ENCODE results near the gene OASL. TPM values are rescaled to one million over a fixed set of nuclear protein-coding genes. Genes with fewer than 3 reads are reported as not detected.

The OASL gene
- total RNA-seq, 1 donor from 2014 or later: not detected

DNA sequence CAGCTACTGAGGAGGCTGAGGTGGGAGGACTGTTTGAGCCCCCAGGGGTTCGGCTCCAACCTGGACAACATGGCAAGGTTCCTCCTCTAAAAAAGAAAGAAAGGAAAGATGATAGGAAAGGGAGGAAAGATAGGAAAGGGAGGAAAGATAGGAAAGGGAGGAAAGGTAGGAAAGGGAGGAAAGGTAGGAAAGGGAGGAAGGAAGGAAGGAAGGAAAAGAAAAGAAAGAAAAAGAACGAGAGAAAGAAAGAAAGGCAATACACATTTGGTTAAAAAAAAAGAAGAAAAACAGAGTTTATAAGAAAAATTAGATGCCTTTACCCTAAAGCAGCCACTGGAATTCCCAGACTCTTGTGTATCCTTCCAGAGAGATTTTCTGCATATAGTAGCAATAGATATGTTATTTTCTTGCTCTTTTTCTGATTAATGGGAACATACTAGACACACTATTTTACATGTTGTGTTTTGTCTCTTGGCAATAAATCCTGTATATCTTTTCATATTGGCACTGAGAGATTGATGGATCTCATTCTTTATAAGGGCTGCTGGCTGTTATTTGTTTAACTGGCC, 48.5 kb downstream of the OASL start:
- H3K4me3 Mint-ChIP-seq (ENCODE audit: unreplicated experiment): no peak overlapping the region
- peaks cover 6% of the 10 kb centered on the region for H3K27me3 Mint-ChIP-seq (ENCODE audit: unreplicated experiment)
- no peaks in the 10 kb centered on the region for H3K9me3 Mint-ChIP-seq (ENCODE audit: unreplicated experiment)
- no peak overlapping the region for H3K27ac Mint-ChIP-seq (ENCODE audit: unreplicated experiment)
- H3K4me1 Mint-ChIP-seq (ENCODE audit: unreplicated experiment): no peaks in the 10 kb centered on the region
- DNase-seq (ENCODE audit: low spot score): no peak
- TF ChIP-seq, protein P1, sequence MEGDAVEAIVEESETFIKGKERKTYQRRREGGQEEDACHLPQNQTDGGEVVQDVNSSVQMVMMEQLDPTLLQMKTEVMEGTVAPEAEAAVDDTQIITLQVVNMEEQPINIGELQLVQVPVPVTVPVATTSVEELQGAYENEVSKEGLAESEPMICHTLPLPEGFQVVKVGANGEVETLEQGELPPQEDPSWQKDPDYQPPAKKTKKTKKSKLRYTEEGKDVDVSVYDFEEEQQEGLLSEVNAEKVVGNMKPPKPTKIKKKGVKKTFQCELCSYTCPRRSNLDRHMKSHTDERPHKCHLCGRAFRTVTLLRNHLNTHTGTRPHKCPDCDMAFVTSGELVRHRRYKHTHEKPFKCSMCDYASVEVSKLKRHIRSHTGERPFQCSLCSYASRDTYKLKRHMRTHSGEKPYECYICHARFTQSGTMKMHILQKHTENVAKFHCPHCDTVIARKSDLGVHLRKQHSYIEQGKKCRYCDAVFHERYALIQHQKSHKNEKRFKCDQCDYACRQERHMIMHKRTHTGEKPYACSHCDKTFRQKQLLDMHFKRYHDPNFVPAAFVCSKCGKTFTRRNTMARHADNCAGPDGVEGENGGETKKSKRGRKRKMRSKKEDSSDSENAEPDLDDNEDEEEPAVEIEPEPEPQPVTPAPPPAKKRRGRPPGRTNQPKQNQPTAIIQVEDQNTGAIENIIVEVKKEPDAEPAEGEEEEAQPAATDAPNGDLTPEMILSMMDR (IDR thresholded peaks at IDR 0.05; ENCODE audit: unreplicated experiment): no peak
- no peaks in the 10 kb centered on the region for H3K36me3 Mint-ChIP-seq (ENCODE audit: low read depth, unreplicated experiment)

DNA sequence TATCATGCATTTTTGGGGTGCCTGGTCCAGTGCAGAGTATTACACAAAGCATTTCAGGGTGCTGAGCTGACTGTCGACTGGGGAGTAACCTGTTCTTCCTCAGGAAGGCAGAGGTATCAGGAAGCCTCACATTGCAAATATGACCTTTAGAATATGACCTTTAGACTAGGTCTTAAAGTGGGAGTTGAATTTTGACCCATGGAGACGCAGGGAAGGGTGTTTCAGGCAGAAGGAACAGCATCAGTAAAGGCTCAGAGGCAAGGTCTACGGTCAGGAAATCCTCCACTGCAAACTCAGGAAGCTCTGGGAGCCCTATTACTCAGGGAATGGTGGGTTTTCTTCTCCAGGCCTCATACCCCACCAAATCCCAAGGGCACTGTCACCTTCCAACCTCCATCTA, 49.4 kb downstream of the OASL start:
- Mint-ChIP-seq H3K27ac (ENCODE audit: unreplicated experiment) (no peak overlapping the region), H3K9me3 (ENCODE audit: unreplicated experiment) (no peaks in the 10 kb centered on the region), H3K36me3 (ENCODE audit: low read depth, unreplicated experiment) (no peaks in the 10 kb centered on the region), H3K27me3 (ENCODE audit: unreplicated experiment) (peaks cover 5% of the 10 kb centered on the region), H3K4me1 (ENCODE audit: unreplicated experiment) (no peaks in the 10 kb centered on the region), H3K4me3 (ENCODE audit: unreplicated experiment) (no peak overlapping the region)
- DNase-seq (ENCODE audit: low spot score): no peak
- TF ChIP-seq, protein P1 (IDR thresholded peaks at IDR 0.05; ENCODE audit: unreplicated experiment): no peak

DNA sequence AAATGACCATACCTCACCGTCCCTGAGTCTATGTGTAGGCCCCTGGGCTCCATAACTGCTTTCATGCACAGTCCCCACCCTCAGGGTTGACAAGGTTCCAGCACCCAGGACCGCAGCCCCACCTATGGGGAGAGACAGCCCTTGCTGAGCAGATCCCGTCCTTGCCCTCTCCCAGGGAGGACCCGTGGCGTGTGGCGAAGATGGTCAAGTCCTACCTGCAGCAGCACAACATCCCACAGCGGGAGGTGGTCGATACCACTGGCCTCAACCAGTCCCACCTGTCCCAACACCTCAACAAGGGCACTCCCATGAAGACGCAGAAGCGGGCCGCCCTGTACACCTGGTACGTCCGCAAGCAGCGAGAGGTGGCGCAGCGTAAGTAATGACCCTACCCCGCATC, 50.4 kb downstream of the OASL start:
- no peaks in the 10 kb centered on the region for H3K4me1 Mint-ChIP-seq (ENCODE audit: unreplicated experiment)
- DNase-seq (ENCODE audit: low spot score): no peak
- H3K27ac Mint-ChIP-seq (ENCODE audit: unreplicated experiment): no peak overlapping the region
- TF ChIP-seq, protein P1 (IDR thresholded peaks at IDR 0.05; ENCODE audit: unreplicated experiment): no peak
- H3K27me3 Mint-ChIP-seq (ENCODE audit: unreplicated experiment): peaks cover 5% of the 10 kb centered on the region
- no peaks in the 10 kb centered on the region for H3K36me3 Mint-ChIP-seq (ENCODE audit: low read depth, unreplicated experiment)
- no peaks in the 10 kb centered on the region for H3K9me3 Mint-ChIP-seq (ENCODE audit: unreplicated experiment)
- H3K4me3 Mint-ChIP-seq (ENCODE audit: unreplicated experiment): no peak overlapping the region

DNA sequence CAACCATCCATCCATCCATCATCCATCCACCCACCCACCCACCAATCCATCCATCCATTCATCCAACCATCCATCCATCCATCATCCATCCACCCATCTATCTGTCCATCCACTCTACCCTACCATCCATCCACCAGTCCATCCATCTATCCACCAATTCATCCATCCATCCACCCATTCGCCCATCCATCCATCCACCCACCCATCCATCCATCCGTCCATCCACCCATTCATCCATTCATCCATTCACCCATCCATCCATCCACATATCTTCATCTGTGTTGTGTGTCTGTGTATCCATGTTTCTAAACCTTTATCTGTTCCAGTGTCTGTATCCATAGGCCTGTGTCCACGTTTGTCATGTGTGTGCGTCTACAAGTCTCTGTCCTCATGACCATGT, 50.8 kb downstream of the OASL start:
- H3K36me3 Mint-ChIP-seq (ENCODE audit: low read depth, unreplicated experiment): no peaks in the 10 kb centered on the region
- DNase-seq (ENCODE audit: low spot score): no peak
- TF ChIP-seq, protein P1 (IDR thresholded peaks at IDR 0.05; ENCODE audit: unreplicated experiment): no peak
- H3K27me3 Mint-ChIP-seq (ENCODE audit: unreplicated experiment): peaks cover 5% of the 10 kb centered on the region
- H3K4me3 Mint-ChIP-seq (ENCODE audit: unreplicated experiment): no peak overlapping the region
- H3K27ac Mint-ChIP-seq (ENCODE audit: unreplicated experiment): no peak overlapping the region
- no peaks in the 10 kb centered on the region for H3K4me1 Mint-ChIP-seq (ENCODE audit: unreplicated experiment)
- no peaks in the 10 kb centered on the region for H3K9me3 Mint-ChIP-seq (ENCODE audit: unreplicated experiment)

DNA sequence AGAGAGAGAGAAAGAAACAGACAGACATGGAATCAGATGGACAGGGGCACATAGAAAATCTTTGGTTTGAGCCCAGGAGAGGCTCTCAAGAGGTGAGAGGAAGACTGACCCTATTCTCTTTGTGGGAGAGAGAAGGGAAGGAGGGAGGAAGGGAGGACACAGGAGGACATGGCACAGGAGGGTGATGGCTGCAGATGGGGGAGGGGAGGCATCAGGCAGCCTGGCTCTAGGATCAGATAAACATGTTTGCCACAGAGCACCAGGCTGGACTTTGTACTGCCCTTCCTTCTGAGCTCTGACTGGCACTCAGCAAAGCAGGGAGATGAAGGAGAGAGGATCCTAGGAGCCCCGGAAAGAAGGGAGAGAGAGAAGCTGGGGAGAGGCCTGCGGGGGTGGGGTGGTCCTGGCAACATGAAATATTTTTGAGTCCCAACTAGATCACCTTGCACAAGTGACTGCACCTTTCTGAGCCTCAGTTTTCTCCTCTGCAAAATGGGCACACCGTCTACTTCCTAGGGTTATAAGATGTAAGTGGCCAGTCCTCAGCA, 54.6 kb downstream of the OASL start:
- no peaks in the 10 kb centered on the region for H3K36me3 Mint-ChIP-seq (ENCODE audit: low read depth, unreplicated experiment)
- H3K4me1 Mint-ChIP-seq (ENCODE audit: unreplicated experiment): no peaks in the 10 kb centered on the region
- no peaks in the 10 kb centered on the region for H3K9me3 Mint-ChIP-seq (ENCODE audit: unreplicated experiment)
- H3K4me3 Mint-ChIP-seq (ENCODE audit: unreplicated experiment): no peak overlapping the region
- H3K27ac Mint-ChIP-seq (ENCODE audit: unreplicated experiment): no peak overlapping the region
- peaks cover 4% of the 10 kb centered on the region for H3K27me3 Mint-ChIP-seq (ENCODE audit: unreplicated experiment)
- no peak for DNase-seq (ENCODE audit: low spot score)
- TF ChIP-seq, protein P1 (IDR thresholded peaks at IDR 0.05; ENCODE audit: unreplicated experiment): no peak

Measured in endothelial cell (in vitro differentiated cells).